Osteoblast (primary cell): Measurements from ENCODE around the gene NAMPT. TPM values are rescaled to one million over a fixed set of nuclear protein-coding genes. Genes with fewer than 3 reads are reported as not detected.
A peak's percentile ranks its signal among the peaks of the same experiment; 100 is the strongest.

ENCODE experiments used
- DNase-seq: peaks from one replicate; pipeline ENCODE4 v3.0.0; 2011; ENCODE audit warnings: low spot score, mixed read lengths; ENCODE audit not compliant: insufficient read length; ENCODE audit errors: missing footprints
- H2AFZ ChIP-seq: 2 replicates; pipeline ENCODE4 v1.6.0; 2011; ENCODE audit warnings: mild to moderate bottlenecking, low read length
- H3K27ac ChIP-seq: 2 replicates; pipeline ENCODE4 v1.5.1; 2011; ENCODE audit warnings: mild to moderate bottlenecking, low read depth, low read length, moderate library complexity
- H3K27me3 ChIP-seq: 2 replicates; pipeline ENCODE4 v1.6.0; 2012; ENCODE audit warnings: mild to moderate bottlenecking, control low read depth, inconsistent platforms, low read length, moderate library complexity; ENCODE audit not compliant: insufficient read depth
- H3K36me3 ChIP-seq: 2 replicates; pipeline ENCODE4 v1.5.1; 2011; ENCODE audit warnings: mild to moderate bottlenecking, low read length, control low read depth, moderate library complexity; ENCODE audit not compliant: insufficient read depth
- H3K4me1 ChIP-seq: 2 replicates; pipeline ENCODE4 v1.5.1; 2011; ENCODE audit warnings: mild to moderate bottlenecking, low read length, control low read depth, moderate library complexity; ENCODE audit not compliant: insufficient read depth
- H3K4me2 ChIP-seq: 2 replicates; pipeline ENCODE4 v1.6.0; 2011; ENCODE audit warnings: mild to moderate bottlenecking, low read length; ENCODE audit not compliant: insufficient read depth
- H3K4me3 ChIP-seq: fragments of 200-600 bp; sonication (generic); 3 replicates; pipeline ENCODE4 v1.5.1; 2012; ENCODE audit warnings: mild to moderate bottlenecking, low read length, inconsistent platforms; ENCODE audit not compliant: insufficient read depth
- H3K79me2 ChIP-seq: 2 replicates; pipeline ENCODE4 v1.6.0; 2012; ENCODE audit warnings: mild to moderate bottlenecking, low read length, control low read depth, inconsistent platforms; ENCODE audit not compliant: insufficient read depth
- H3K9me3 ChIP-seq: 2 replicates; pipeline ENCODE4 v1.5.1; 2011; ENCODE audit warnings: low read depth, low read length, control low read depth
- H4K20me1 ChIP-seq: 2 replicates; pipeline ENCODE4 v1.6.0; 2012; ENCODE audit warnings: mild to moderate bottlenecking, low read length, control low read depth; ENCODE audit not compliant: insufficient read depth
- total RNA-seq: library from RNA; depleted of rRNA; stranded (reverse); fragments of >200 nt; gene quantifications from 2 replicates; pipeline ENCODE4 v1.2.3, GENCODE V29; 2012
- TF ChIP-seq, protein P1 (sequence below): IDR thresholded peaks from 2 replicates; pipeline ENCODE4 v1.5.1; 2011; ENCODE audit warnings: mild to moderate bottlenecking, low read depth, low read length, moderate library complexity; ENCODE audit errors: extremely low read depth

NAMPT gene
- total RNA-seq, 1 donor, result 55.0 TPM

DNA sequence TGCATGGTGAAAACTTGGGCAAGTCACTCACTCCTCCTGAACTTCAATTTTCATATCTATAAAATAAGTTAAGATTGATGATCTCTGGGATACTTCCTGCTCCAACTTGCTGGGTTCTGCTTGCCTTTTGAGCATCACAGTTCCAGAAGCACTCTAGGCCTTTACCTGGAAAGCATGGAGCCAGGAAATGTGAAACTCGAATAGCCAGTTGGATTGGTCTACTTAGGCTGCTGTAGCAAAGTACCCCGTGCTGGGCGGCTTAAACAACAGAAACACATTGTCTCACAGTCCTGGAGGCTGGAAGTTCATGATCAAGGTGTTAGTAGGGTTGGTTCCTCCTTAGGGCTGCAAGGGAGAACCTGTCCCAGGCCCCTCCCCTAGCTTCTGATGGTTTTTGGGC is 64.5 kb downstream of the NAMPT start:
- Histone ChIP-seq H3K9me3 (no peaks in the 10 kb centered on the region), H4K20me1 (no peaks in the 10 kb centered on the region), H3K27me3 (no peaks in the 10 kb centered on the region), H3K36me3 (no peaks in the 10 kb centered on the region), H3K4me3 (no peak overlapping the region), H3K27ac (no peak overlapping the region), H2AFZ (no peak overlapping the region), H3K4me1 (peaks cover 17% of the 10 kb centered on the region), H3K4me2 (no peak overlapping the region), H3K79me2 (no peaks in the 10 kb centered on the region)
- DNase-seq, result no peak
- TF ChIP-seq, protein P1, sequence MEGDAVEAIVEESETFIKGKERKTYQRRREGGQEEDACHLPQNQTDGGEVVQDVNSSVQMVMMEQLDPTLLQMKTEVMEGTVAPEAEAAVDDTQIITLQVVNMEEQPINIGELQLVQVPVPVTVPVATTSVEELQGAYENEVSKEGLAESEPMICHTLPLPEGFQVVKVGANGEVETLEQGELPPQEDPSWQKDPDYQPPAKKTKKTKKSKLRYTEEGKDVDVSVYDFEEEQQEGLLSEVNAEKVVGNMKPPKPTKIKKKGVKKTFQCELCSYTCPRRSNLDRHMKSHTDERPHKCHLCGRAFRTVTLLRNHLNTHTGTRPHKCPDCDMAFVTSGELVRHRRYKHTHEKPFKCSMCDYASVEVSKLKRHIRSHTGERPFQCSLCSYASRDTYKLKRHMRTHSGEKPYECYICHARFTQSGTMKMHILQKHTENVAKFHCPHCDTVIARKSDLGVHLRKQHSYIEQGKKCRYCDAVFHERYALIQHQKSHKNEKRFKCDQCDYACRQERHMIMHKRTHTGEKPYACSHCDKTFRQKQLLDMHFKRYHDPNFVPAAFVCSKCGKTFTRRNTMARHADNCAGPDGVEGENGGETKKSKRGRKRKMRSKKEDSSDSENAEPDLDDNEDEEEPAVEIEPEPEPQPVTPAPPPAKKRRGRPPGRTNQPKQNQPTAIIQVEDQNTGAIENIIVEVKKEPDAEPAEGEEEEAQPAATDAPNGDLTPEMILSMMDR, result no peak

DNA sequence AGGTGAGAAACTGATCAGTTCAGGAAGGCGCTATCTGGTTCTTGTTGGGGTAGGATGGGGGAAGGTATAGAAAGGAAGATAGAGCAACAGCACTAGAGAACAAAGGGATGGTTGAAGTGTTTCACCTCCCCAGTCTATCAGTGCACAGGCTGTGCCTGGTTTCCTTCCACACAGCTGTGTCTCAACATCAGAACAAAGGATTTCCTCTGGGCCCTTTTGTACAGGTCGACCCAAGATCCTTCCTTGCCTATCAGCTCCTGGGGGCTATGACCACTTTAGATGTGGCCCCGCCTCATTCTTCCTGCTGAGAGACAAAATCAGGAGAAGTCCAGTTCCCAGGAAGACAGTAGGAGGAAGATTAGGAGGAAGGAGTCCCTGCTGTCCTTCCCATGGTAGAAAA is 65.6 kb downstream of the NAMPT start:
- Histone ChIP-seq H3K79me2 (no peaks in the 10 kb centered on the region), H3K36me3 (no peaks in the 10 kb centered on the region), H3K9me3 (no peaks in the 10 kb centered on the region), H3K27ac (no peak overlapping the region), H2AFZ (no peak overlapping the region), H3K4me2 (no peak overlapping the region), H4K20me1 (no peaks in the 10 kb centered on the region), H3K4me3 (no peak overlapping the region), H3K4me1 (peaks cover 17% of the 10 kb centered on the region), H3K27me3 (no peaks in the 10 kb centered on the region)
- TF ChIP-seq, protein P1, result no peak
- no peak for DNase-seq

DNA sequence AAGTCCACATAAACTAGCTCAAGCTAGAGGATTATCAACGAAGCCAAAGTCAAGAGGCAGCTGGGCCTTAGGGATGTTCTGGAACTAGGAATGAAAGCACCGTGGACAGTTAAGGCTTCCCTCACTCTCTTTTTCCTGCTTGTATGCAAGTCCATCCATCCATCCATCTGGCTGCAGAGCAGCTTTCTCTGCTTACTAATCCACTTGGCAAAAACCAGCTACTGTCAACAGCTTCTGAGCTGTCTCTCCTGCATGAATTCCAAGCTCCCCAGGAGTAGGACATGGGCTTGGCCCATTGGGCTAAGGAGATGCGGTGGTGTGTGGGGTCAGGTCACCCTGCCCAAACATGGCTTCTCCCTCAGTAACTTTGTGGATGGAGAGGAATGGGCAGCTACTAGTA is 66.2 kb downstream of the NAMPT start:
- H3K9me3 ChIP-seq, result no peaks in the 10 kb centered on the region
- no peak overlapping the region for H3K4me2 ChIP-seq
- no peaks in the 10 kb centered on the region for H3K27me3 ChIP-seq
- H4K20me1 ChIP-seq, result no peaks in the 10 kb centered on the region
- no peak overlapping the region for H3K4me3 ChIP-seq
- no peak for DNase-seq
- H3K4me1 ChIP-seq, result peaks cover 17% of the 10 kb centered on the region
- H3K36me3 ChIP-seq, result no peaks in the 10 kb centered on the region
- no peak overlapping the region for H2AFZ ChIP-seq
- no peak overlapping the region for H3K27ac ChIP-seq
- TF ChIP-seq, protein P1, result no peak
- H3K79me2 ChIP-seq, result no peaks in the 10 kb centered on the region

DNA sequence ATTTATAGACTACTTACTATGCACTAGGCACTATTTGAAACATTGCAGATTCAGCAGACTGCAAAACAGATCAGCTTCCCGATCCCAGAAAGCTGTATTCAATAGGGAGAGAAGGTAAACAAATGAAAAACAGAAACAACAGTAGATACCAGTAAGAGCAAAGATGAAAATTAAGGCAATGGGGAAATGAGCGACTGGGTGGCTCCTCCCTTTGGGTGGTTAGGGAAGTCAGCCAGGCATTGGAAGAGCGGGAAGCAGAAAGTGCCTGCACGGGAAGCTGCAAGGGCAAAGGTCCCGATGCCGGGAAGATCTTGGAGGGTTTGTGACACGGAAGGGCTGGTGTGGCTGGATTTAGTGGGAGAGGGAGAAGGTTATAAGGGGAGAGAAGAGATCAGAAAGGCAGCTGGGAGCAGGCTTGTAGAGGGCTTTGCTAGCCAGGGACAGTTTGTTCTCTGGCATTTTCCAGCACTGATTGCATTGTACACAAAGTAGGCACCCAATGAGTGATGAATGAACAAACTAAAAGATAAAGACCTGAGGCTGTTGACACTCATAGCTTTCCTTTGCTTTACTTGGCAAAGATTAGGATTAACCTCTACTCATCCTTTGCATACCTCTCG is 67.8 kb downstream of the NAMPT start:
- DNase-seq, result no peak

More for the DNA sequence above, 67.8 kb downstream of the NAMPT start:
- Histone ChIP-seq H3K27me3 (no peaks in the 10 kb centered on the region), H3K4me2 (peak overlapping the region; percentile 72), H3K9me3 (no peaks in the 10 kb centered on the region), H4K20me1 (no peaks in the 10 kb centered on the region), H3K4me1 (peaks cover 17% of the 10 kb centered on the region), H3K27ac (peak overlapping the region; percentile 52), H2AFZ (peak overlapping the region; percentile 8), H3K36me3 (no peaks in the 10 kb centered on the region), H3K4me3 (peak overlapping the region; percentile 4), H3K79me2 (no peaks in the 10 kb centered on the region)
- TF ChIP-seq, protein P1, result no peak
